SU-DHL-6 (cell line): ENCODE results near the gene SPNS2.

Experiments
- EZH2phosphoT487 ChIP-seq: fragments of 200-600 bp; sonication (generic), shearing (Covaris generic); conservative IDR thresholded peaks from 2 replicates; pipeline ENCODE4 v1.6.1; 2018; ENCODE audit warnings: mild to moderate bottlenecking, antibody characterized with exemption, low read length, moderate library complexity, mixed read lengths
- TF ChIP-seq, protein P1 (sequence below): fragments of 200-600 bp; sonication (generic); IDR thresholded peaks from one replicate; pipeline ENCODE4 v1.5.1; 2017; ENCODE audit warnings: antibody characterized with exemption, mild to moderate bottlenecking, low read length, moderate library complexity; ENCODE audit not compliant: insufficient read depth, poor library complexity, severe bottlenecking

GRCh38 chr17:4573669-4574068 lies 75.0 kb downstream of the SPNS2 start:
- TF ChIP-seq, protein P1, sequence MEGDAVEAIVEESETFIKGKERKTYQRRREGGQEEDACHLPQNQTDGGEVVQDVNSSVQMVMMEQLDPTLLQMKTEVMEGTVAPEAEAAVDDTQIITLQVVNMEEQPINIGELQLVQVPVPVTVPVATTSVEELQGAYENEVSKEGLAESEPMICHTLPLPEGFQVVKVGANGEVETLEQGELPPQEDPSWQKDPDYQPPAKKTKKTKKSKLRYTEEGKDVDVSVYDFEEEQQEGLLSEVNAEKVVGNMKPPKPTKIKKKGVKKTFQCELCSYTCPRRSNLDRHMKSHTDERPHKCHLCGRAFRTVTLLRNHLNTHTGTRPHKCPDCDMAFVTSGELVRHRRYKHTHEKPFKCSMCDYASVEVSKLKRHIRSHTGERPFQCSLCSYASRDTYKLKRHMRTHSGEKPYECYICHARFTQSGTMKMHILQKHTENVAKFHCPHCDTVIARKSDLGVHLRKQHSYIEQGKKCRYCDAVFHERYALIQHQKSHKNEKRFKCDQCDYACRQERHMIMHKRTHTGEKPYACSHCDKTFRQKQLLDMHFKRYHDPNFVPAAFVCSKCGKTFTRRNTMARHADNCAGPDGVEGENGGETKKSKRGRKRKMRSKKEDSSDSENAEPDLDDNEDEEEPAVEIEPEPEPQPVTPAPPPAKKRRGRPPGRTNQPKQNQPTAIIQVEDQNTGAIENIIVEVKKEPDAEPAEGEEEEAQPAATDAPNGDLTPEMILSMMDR, result no peak
- no peak for TF ChIP-seq EZH2phosphoT487
